NB4 (cell line): ENCODE measurements around the gene RNF19B.
"Not testable (repeated sequence)": the region's sequence is repeated elsewhere in the genome, so short reads cannot be mapped to it uniquely, and the experiment has no call there.

Experiments used
- POLR2A ChIP-seq: IDR thresholded peaks from 2 replicates; pipeline ENCODE4 v1.6.1; 2011; ENCODE audit warnings: mild to moderate bottlenecking; ENCODE audit not compliant: insufficient read length; ENCODE audit errors: extremely low read depth
- TF ChIP-seq, protein P1 (sequence below): IDR thresholded peaks from one replicate; pipeline ENCODE4 v1.5.1; 2012; ENCODE audit warnings: low read depth, low read length

DNA sequence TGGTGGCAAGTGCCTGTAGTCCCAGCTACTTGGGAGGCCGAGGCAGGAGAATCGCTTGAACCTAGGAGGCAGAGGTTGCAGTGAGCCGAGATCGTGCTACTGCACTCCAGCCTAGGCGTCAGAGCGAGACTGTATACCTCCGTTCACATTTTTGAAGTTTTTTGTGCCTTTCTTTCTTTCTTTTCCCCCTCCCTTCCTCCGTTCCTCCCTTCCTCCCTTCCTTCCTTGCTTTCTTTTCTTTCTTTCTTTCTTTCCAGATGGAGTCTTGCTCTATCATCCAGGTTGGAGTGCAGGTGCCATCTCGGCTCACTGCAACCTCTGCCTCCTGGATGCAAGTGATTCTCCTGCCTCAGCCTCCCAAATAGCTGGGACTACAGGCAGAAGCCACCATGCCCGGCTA lies 59.0 kb downstream of the RNF19B start:
- TF ChIP-seq, protein P1, sequence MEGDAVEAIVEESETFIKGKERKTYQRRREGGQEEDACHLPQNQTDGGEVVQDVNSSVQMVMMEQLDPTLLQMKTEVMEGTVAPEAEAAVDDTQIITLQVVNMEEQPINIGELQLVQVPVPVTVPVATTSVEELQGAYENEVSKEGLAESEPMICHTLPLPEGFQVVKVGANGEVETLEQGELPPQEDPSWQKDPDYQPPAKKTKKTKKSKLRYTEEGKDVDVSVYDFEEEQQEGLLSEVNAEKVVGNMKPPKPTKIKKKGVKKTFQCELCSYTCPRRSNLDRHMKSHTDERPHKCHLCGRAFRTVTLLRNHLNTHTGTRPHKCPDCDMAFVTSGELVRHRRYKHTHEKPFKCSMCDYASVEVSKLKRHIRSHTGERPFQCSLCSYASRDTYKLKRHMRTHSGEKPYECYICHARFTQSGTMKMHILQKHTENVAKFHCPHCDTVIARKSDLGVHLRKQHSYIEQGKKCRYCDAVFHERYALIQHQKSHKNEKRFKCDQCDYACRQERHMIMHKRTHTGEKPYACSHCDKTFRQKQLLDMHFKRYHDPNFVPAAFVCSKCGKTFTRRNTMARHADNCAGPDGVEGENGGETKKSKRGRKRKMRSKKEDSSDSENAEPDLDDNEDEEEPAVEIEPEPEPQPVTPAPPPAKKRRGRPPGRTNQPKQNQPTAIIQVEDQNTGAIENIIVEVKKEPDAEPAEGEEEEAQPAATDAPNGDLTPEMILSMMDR, result not testable (repeated sequence)
- not testable (repeated sequence) for TF ChIP-seq POLR2A
